NOMO-1 (cell line): ENCODE measurements around the gene SLC38A11.
A peak's percentile ranks its signal among the peaks of the same experiment; 100 is the strongest.
"Not testable (repeated sequence)": the region's sequence is repeated elsewhere in the genome, so short reads cannot be mapped to it uniquely, and the experiment has no call there.

ENCODE experiments used
- DNase-seq, 2 experiments: peaks; one replicate each; lab custom pipeline; 2025; ENCODE audit not compliant: unreplicated experiment in 2 of 2; lab: John Stamatoyannopoulos, UW

Gene SLC38A11

GRCh38 chr2:164887434-164888144, 67.7 kb downstream of the SLC38A11 start:
- no peak for DNase-seq

DNA sequence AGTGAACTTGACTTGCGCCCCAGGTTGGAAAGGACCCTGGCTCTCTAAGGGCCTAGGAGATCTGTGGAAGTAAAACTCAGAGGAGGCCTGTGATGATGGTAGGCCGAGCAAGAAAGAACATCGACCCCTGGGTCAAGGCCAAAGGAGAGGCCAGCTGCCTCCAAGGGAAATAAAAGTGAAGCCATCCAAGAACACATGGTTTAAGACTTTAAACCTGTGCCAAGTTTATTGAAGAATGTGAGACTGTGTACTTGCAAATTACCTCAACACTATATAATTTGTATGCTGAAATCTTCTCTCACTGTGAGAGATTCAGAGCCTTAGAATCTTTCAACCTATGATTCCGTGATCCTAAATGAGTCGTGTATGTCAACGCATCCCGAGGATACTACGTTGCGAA, 73.0 kb downstream of the SLC38A11 start:
- DNase-seq: no peak

GRCh38 chr2:164881524-164881923, 73.8 kb downstream of the SLC38A11 start:
- no peak for DNase-seq

DNA sequence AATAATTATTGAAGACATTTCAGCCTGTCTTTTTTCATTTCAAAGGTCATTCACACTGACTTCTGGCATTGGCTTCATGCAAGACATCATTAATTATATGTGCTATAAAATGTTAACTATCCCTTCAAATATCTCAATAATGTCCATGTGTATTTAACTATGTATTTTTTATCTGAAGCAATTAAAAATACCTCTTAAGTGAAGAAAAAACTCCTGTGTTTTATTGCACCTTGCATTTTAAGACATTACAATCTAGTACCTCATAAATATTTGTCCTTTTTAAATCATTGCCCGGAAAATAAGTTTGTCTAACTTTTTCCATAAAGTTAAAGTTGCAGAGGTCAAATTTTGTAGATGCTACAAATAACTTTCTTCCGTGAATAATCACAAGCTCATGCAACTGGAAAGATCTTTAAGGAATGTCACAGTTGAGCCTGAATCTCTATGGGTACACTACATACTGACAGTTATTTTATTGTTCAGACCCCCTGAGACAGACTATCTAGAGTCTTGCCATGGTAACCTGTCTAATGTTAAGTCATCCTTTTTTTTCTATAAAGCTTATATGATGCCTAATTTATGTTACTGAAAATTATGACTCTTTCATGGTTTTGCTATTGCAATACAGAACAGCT, 75.3 kb downstream of the SLC38A11 start:
- DNase-seq: no peak

GRCh38 chr2:164877927-164878326, 77.4 kb downstream of the SLC38A11 start:
- DNase-seq: no peak

DNA sequence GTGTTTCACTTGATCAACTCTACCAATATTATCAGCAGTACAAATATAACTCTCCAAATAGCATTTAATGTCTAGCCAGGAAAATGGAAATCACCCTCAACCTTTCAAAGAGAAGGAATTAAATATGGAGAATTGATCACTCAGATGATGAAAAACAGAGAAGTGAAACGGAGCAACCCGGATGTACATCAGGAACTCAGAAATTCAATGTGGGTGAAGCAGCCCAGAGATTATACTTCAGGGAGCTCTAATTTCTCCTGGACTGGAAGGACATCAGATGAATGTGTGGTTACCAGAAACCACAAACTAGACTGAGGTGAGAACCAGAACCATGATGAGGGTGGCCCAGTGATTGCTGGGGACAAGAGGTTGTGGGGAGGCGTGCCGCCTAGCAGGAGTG, 78.2 kb downstream of the SLC38A11 start:
- peak; percentile 2 to 18 for DNase-seq

DNA sequence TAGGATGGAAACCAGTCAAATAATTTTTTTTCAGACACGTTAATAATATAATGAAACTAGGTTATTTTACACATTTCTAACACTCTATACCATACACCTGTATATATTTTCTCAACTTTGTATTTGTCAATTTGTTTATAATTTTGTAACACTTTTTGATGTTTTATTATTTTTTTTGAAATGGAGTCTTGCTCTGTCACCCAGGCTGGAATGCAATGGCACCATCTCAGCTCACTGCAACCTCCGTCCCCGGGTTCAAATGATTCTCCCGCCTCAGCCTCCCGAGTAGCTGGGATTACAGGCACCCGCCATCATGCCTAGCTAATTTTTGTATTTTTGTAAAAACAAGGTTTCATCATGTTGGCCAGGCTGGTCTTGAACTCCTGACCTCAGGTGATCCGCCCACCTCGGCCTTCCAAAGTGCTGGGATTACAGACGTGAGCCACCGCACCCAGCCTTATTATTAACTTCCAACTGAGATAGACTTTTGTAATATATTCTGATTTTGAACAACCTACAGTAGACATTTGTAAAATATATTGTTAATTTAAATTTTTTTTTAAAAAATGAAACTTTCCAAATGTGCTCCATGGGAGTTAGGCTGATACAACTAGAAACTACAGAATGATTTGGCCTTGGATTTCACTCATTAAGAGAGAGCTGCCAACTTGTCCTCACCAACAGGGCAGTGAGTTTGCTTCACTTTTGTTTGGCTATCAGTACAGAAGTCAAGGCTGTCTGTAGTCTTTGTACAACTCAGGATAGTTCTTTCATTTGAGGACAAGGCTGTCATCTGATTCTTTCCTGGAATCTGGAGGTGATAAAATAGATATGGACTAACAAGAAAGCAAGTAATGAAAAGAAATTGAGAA, 79.8 kb downstream of the SLC38A11 start:
- DNase-seq: no peak

DNA sequence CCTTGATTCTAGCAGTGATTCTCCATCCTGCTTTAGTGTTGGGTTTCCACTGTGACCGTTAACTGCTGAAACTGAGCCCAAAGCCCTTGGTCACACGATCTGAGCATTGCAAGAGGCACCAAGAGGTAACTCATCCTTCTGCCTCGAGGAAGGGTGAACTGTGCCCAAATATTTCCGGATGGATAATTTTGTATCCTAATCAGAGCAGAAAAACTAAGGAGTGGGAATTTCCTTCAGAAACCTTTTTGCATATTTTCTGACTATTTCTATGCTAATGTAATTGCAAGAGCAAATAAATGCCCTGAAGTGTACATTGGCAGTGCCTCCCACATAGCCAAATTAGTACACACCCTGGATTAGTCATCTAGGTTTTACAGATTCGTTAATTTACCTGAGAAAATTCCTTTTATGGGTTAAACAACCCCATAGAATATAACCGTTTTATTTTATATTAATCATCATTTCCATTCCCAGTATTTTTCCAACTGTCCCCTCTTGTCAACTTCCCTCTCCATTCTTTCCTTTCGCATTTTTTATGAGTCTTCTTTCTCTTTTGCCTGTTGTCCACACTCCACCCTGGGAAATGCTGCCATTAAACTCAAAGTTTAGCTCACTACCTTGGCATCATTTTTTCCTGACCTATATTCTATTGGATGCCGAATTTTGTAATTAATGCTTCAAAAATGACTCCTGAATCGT, 82.0 kb downstream of the SLC38A11 start:
- DNase-seq: no peak

DNA sequence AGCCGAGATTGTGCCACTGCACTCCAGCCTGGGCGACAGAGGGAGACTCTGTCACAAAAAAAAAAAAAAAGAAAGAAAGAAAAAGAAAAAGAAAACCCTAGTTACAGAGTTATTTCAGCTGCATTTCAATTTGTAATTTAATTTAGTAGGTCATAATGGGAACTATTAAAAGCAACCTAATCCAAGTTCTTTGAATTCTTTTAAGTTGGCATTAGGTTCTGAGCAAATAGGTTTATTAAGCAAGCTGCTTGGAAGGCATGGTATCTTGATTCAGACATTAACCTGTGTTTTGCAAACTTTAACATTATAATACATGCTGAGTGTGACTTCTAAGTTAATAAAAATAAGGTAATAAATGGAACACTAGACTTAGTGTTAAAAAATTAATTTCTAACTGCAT, 83.9 kb downstream of the SLC38A11 start:
- no peak for DNase-seq

DNA sequence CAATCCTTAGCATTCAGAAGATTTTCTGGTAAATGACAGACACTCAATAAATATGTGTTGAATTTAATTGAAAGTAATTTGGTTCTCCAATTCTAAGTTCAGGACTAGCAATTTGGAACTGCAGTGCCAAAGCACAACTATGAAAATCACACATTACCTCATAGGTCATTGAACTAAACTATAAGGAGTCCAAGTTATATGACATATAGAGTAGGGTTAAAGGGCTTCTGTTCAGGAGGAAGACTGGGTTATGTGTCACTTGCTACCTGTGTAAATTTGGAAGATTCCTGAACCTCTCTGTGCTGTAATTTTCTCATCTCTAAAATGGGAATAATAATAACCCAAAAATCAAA, 85.9 kb downstream of the SLC38A11 start:
- no peak for DNase-seq

DNA sequence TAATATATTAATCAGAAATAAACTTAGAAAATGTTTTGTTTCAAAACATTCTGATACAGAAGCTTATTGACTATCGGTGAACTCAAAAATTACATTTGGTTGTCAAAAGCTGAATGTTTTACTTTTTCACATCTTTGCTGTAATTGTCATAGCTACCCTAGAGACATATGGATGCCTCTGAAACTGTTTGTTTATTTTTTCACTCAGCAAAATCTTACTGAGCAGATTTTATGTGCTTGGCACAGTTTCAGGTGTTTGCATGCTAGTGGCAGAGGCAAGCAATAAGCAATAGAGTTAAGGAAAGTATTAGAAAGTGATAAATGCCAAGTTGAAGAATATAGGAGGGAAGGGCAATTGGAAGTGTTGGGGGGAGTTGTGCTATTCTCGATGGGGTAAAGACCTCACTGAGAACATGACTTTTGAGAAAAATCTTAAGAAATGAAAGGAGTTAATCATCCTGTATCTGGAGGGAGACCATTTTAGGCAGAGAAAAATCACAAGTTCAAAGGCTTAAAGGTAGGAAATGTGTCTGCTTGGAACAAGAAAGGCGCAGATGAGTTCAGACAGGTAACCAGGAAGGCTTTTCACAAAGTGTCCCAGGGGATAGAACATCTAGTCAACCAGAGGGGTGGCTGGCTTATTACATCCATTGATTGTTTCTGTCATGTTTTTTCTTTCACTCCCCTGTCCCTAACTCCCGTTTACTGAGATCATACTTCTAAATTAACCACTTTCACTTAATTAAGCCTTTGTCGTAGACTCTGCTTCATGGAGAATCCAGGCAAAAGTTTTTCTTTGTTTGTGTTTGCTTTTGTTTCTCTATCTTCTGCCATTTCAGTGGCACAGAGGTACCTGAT, 86.5 kb downstream of the SLC38A11 start:
- DNase-seq: no peak

- DNase-seq: no peak
Observed at GRCh38 chr2:164867779-164868397, 87.4 kb downstream of the SLC38A11 start.

- peak; percentile 5 to 69 for DNase-seq
Observed at GRCh38 chr2:164866381-164866780, 88.9 kb downstream of the SLC38A11 start.

DNA sequence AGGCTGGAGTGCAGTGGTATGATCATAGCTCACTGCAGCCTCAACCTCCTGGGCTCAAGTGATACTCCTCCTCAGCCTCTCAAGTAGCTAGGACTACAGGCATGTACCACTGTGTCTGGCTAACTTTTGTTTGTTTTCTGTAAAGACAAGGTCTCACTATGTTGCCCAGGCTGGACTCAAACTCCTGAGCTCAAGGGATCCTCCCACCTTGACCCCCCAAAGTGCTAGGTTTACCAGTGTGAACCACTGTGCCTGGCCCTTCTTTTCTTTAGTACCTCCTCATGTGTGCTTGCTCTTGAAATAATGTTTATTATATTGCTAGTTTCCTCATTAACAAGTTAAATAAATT, 94.7 kb downstream of the SLC38A11 start:
- no peak for DNase-seq

DNA sequence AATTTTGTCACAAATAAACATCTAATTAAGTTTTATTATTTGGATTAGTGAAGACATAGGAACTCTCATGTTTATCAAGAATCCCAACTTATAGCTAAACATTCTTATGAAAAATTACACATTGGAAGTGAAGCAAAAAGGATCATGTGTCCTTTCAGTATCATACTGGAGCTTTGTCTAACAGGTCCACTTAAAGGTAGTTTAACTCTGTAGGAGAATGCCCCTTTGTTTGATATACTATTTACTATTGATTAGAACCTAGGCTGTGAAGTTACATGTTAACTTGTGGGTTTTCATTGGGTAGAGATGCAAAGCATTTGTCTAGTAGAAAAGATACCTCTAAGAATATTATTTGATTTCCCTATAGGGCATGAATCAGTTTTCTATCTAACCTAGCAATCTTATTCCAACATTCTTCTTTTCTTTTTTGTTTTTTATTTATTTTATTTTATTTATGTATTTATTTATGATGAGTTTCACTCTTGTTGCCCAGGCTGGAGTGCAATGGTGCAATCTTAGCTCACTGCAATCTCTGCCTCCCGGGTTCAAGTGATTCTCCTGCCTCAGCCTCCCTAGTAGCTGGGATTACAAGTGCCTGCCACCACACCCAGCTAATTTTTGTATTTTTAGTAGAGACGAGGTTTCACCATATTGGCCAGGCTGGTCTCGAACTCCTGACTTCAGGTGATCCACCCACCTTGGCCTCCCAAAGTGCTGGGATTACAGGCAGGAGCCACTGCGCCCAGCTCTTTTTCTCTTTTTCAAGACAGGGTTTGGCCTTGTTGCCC, 95.2 kb downstream of the SLC38A11 start:
- DNase-seq: not testable (repeated sequence)

DNA sequence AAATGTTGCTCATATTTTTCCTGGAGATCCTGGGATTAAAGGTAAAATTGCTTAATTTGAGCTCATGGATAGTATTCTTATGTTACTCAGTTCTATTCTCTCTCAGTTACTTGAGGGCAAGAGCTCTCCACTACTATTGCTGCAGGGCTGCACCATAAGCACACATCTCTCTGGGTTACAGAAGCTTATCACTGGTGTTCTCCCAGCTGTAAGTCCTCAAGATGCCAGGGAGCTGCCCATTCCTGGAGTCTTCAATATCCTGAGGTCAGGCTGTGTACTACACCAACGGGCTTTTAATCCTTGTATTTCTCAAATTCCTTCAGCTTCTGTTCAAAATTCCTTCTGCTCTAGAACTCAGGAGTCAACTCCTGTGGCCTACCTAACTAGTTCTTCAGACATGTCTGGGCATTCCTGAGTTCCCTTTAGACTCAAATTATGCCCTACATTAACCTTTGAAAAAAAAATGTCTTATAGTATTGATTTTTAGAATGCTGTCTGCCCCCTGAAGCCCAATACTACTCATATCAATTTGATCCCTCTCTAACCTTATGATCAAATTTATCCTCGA, 96.0 kb downstream of the SLC38A11 start:
- no peak for DNase-seq

DNA sequence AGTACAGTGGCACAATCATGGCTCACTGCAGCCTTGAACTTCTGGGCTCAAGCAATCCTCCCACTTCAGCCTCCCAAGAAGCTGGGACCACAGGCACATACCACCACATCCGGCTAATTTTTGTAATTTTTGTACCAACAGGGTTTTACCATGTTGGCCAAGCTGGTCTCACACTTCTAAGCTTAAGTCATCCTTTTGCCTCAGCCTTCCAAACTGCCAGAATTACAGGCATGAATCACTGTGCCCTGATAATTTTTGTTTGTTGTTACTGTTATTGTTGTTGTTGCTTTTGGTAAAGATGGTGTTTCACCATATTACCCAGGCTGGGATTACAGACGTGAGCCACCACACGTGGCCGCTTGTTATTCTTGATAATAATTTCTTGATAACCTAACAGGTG, 103.2 kb downstream of the SLC38A11 start:
- no peak for DNase-seq

- peak; percentile 54 to 87 for DNase-seq
Observed at GRCh38 chr2:164850235-164850634, 105.1 kb downstream of the SLC38A11 start.

DNA sequence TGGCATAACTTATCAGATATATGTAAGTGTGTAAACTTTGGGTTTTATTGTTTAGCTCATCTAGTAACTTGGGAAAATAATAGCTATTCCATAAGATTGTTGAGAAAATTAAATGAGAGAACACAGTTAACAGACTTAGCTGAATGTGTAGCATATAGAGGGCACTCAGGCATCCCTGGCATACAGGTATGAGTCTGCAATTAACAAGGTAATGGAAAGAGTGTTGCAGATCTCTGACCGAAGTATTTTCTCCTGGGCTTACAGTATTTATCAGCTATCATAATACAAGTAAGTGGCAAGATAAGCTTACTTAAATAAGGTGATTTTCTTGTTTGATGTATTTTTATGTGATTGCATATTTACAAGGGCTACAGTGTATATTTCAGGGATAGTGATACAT, 105.8 kb downstream of the SLC38A11 start:
- no peak for DNase-seq
